Ishikawa (cell line): ENCODE data around the gene EZH2.

ENCODE experiments used
- EGR1 ChIP-seq: IDR thresholded peaks from 2 replicates; pipeline ENCODE4 v1.6.1; 2012
- EP300 ChIP-seq: IDR thresholded peaks from 2 replicates; pipeline ENCODE4 v1.6.1; 2012; ENCODE audit warnings: borderline replicate concordance
- RAD21 ChIP-seq: IDR thresholded peaks from 2 replicates; pipeline ENCODE4 v1.6.1; 2012; ENCODE audit warnings: low read depth

DNA sequence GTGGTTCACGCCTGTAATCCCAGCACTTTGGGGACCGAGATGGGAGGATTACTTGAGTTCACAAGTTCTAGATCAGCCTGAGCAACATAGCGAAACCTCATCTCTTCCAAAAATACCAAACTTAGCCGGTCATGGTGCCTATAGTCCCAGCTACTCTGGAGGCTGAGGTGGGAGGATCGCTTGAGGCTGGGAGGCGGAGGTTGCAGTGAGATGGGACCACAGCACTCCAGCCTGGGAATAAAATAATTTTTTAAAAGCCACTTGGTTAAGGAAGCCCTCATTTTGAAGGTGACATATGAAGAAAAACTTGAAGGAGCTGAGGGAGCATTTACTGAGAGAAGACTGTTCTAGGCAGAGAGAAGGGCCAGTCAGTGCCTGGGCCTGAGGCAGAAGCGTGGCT, 4.2 kb upstream of the EZH2 start:
- TF ChIP-seq RAD21 (no peak), EP300 (no peak), EGR1 (no peak)
